A549 treated with dexamethasone at 1 μM for 4 hours (cell line): ENCODE results near the gene CDC14B. TPM values are rescaled to one million over a fixed set of nuclear protein-coding genes. Genes with fewer than 3 reads are reported as not detected.

ENCODE experiments used
- total RNA-seq: library from RNA; stranded (reverse); fragments of 200-300 nt; extraction: Qiagen RNA extraction; gene quantifications from 5 replicates; pipeline ENCODE4 v1.2.3, GENCODE V29; 2022

The CDC14B gene
- total RNA-seq: 13.4 to 16.3 TPM (median 14.7 TPM) in 5 replicates

GRCh38 chr9:96619491-96620180, at the start of gene CDC14B:
TSS of gene CDC14B (minus strand) at chr9:96619843. CDS start at chr9:96619378, 465 bp downstream.

GRCh38 chr9:96655198-96655851, 35.7 kb upstream of the CDC14B start, which contains the start of gene PRXL2C:
TSS of gene PRXL2C (minus strand) at chr9:96655317. CDS start at chr9:96655281, 36 bp downstream.

Other genes with a start within 250 kb of the CDC14B start
- gene SLC35D2, start 236.1 kb downstream of the CDC14B start, total RNA-seq: 16.5 to 23.0 TPM (median 22.0 TPM) in 5 replicates
- 3.9 to 7.2 TPM (median 5.3 TPM) in 5 replicates for gene ZNF367, start 201.5 kb downstream of the CDC14B start, total RNA-seq
- 15.6 to 17.7 TPM (median 15.9 TPM) in 5 replicates for gene HABP4, start 169.7 kb downstream of the CDC14B start, total RNA-seq
- gene PRXL2C, start 35.5 kb upstream of the CDC14B start, total RNA-seq: 17.5 to 22.1 TPM (median 18.9 TPM) in 5 replicates
- gene ZNF510, start 158.2 kb upstream of the CDC14B start, total RNA-seq: 4.2 to 6.9 TPM (median 5.1 TPM) in 5 replicates
- 1.4 to 2.4 TPM (median 2.0 TPM) in 5 replicates for gene ZNF782, start 234.7 kb upstream of the CDC14B start, total RNA-seq